Stimulated activated CD8-positive, alpha-beta memory T cell treated with anti-CD3 and anti-CD28 coated beads, Interleukin-12 subunit alpha, Interleukin-12 subunit beta, amount 100 ng/mL, for 1 hour (primary cell): ENCODE results near the gene PRPS1L1.

ENCODE experiments used
- DNase-seq: peaks from one replicate; pipeline ENCODE4 v3.0.0-alpha.2; 2020; ENCODE audit warnings: low read depth

The PRPS1L1 gene

GRCh38 chr7:18027628-18028027 is at the start of gene PRPS1L1:
Gene PRPS1L1 (minus strand): TSS chr7:18027846.
- DNase-seq: no peak

DNA sequence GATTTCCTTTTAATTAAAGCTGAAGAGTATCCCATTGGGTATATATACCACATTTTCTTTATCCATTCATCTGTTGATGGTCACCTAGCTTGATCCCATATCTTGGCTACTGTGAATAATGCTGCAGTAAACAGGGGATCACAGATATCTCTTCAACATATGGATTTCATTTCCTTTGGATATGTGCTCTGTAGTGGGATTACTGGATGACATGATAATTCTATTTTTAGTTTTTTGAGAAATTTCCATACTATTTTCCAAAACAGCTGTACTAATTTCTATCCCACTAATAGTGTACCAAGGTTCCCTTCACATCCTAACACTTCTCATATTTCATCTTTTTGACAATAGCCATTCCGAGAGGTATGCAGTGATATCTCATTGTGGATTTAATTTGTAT is 48.8 kb upstream of the PRPS1L1 start:
- no peak for DNase-seq

- no peak for DNase-seq
Observed at GRCh38 chr7:18068745-18069144, 41.1 kb upstream of the PRPS1L1 start.

DNA sequence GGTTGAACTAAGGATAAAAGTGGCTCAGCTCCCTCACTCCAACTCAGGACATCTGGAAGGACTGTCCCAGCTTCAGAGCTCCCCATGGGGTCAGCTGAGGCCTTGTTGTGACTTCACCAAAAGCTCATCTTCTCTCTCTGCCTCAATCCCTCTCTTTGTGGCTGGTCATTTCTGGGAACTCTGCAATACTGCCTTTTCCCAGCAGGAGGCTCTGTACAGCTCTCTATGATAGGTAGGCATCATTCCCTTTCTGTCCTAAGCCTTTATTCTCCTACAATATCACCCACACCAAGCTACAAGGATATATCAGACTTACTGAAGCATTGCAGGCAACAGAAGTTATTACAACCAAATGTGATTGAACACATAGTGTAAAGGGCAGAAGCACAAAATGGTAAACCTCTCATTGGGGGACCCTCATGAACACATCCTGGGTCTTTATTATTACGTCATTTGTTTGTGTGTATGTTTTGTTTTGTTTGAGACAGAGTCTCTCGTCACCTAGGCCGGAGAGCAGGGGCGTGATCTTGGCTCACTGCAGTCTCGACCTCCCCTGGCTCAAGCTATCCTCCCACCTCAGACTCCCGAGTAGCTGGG is 36.7 kb upstream of the PRPS1L1 start:
- no peak for DNase-seq

DNA sequence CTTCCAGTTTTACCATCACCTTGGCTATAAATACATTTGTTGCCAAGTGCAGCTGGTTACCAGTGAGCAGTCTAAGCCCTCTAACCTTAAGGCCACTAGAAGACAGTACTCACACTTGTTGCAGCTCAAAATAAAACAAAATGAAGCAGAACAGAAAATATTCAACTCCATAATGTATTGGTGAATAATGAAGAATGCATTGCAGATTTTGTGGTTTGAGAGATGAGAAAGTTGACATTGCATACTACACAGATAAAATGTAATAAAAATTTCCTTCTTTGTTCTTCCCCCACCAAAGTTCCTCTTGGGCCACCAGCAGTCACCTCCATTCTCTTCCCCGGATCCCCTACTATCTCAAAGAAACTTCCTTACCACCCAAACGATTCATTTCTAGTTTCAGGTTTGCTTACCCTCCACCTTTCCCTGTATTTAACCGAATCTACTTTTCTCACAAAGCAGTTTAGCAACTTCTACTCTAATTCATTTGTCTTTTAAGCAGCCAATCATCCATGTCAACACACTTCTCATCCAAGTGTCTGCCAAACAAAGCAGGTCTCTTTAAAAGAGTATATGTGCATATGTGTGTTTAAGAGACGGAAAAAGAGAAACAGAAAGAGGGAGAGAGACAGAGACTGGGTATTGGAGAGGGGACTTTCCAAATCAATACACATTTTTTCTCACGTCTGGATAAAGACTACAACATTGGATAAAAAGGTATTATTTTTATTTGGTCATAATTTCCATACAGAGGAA is 35.7 kb upstream of the PRPS1L1 start:
- no peak for DNase-seq

DNA sequence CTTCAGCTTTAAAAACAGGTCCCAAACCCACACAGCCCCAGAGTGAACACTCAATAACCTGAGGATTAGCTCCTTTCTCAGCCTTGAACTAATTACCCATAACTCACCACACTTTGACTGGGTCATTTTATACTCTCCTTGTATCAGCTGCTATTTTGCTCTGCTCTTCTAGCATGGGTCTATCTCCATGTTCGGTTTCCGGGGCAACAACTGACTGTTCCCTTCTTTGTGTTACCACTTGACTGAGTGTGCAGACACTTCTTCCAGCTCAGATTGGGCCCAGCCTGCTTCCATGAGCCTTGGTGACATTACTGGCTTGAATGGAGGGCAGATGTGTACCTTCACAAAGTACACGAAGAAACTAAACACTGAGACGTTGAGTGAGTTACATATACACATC is 31.5 kb upstream of the PRPS1L1 start:
- DNase-seq: no peak

- no peak for DNase-seq
Observed at GRCh38 chr7:18053941-18054340, 26.3 kb upstream of the PRPS1L1 start.

DNA sequence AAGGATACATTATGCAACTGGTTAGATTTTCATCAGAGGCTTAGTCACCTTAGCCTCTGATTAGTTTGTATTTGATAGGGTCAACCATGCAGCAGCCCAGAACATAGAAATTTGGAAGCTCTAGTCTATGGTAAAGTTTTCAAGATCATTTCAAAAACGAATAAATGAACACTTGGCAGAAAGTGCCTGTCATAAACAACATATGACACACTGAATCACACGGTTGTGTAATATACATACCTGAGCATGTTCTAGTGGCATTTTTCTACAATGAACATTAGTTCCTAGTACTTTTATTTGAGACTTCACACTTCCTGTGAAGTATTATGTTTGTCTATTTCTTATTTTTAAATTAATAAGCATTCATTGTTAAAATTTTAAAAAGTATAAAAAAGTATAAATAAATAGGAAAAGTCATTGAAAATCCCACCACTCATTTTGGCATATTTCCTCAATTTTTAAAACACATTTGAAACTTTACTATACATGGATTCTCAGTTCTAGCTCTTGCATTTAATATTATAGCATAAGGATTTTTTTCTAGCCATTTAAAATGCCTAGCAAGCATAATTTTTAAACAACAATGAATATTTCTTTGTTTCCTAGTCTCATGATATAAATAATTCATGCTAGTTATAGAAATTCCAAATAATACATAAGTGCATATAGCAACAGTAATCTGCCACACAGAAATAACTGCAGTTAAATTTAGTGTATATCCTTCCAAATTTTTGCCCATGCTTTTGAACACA is 25.7 kb upstream of the PRPS1L1 start:
- no peak for DNase-seq

DNA sequence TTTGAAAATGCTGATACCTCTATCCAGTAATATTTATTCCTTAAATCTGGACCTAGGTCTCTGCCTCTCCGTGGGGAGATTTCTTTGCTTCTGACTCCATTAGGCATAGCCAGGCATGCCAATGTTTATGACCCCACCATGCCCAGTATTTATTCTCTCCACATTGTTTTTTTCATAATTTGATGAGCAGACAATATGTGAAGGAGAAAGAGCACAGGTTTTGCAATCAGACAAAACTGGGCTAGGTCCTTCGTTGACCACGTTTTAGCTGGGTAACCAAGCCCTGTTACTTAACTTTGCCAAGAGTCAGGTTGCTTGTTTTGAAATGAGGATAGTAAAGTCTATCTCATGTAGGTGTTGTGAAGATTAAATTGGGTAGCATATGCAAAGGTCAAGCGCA is 21.6 kb upstream of the PRPS1L1 start:
- no peak for DNase-seq

GRCh38 chr7:18046601-18047000 is 19.0 kb upstream of the PRPS1L1 start:
- DNase-seq: no peak

DNA sequence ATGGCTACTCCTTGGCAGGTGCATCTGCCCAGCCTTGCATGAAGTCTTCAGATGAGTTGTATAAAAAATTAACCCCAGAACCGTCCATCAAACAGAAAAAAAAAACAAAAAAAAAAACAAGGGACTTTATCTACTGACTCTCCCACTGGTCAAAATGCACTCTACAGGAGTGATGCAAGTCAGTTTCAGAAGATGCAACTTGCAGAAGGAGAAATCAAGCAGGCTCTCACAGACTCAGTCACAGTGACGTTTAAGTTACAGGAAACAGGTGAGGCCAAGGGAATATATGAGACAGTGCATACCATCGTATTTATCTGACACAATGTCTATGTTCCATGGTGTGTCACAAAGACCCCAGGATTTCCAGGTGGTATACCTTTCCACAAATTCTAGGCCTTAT is 17.5 kb upstream of the PRPS1L1 start:
- no peak for DNase-seq

- no peak for DNase-seq
Observed at GRCh38 chr7:18041191-18041590, 13.5 kb upstream of the PRPS1L1 start.

- no peak for DNase-seq
Observed at GRCh38 chr7:18040196-18040595, 12.6 kb upstream of the PRPS1L1 start.

GRCh38 chr7:18038382-18038781 is 10.7 kb upstream of the PRPS1L1 start:
- DNase-seq: no peak

DNA sequence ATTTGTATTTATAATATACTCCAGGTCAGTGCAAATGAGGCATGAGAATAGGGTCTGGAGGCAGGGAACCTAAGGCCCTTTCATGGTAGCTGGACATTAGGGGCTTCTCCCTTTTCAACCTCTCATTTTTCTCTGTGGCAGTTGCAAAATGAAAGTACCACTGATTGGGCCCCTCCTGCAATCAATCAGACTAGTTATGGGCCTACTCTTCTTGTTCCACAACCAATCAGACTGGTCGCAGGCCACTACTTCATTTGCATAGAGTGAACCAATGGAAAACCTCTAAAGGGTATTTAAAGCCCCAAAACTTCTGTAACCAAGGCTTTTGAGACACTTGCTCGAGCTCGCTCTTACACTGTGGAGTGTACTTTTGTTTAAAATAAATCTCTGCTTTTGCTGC is 10.0 kb upstream of the PRPS1L1 start:
- no peak for DNase-seq

DNA sequence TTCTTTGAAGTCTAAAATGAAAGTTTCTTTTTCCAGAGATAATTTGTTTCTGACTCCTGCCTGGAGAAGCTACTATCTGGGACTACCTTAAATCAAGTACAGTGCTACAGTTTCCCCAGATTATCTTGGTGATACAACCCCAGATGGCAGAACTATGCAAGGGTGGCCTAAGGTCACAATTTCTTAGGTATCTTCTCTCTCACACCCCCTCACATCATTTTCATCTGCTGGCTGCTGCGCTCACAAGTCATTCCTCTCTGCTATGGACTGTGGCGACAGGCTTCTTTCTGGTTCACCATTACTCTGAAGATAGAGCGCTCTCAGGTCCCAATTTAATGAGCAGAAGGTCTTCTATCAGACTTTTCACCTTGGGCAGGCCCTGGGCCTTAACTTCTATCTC is 9.1 kb upstream of the PRPS1L1 start:
- no peak for DNase-seq

DNA sequence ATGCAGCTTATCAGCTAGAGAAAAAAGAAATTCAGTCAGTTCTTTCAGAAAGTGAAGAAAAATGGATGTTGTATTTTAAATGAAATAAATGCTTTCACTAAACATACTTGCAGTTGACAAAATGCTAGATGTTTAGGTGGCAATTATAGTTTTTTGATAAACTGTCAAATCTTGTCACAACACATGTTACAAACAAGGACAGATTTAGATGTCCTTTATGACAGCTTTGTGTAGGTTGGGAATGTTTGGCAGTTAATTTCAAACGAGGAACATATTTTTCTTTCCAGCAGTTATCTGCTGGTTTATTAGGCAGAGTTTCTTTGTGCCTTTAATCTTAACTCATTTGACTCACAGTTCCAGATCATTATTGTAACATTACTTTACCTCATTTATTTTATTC is 3.1 kb upstream of the PRPS1L1 start:
- DNase-seq: no peak

- no peak for DNase-seq
Observed at GRCh38 chr7:18020138-18020715, 7.4 kb downstream of the PRPS1L1 start.

GRCh38 chr7:18019555-18019954 is 8.1 kb downstream of the PRPS1L1 start:
- DNase-seq: no peak

GRCh38 chr7:18018296-18019215 is 9.1 kb downstream of the PRPS1L1 start:
- no peak for DNase-seq

GRCh38 chr7:18016547-18017444 is 10.8 kb downstream of the PRPS1L1 start:
- no peak for DNase-seq
